Measurements from ENCODE around the gene SMIM21.

SMIM21 gene

GRCh38 chr18:75456199-75456631 is 28.7 kb upstream of the SMIM21 start:
- H3K27me3 ChIP-seq (ENCODE audit: control insufficient read depth, insufficient read depth, low read length), result peaks cover 37% of the 10 kb centered on the region
- H3K9ac ChIP-seq (ENCODE audit: low read length), result no peak overlapping the region
- H3K36me3 ChIP-seq (ENCODE audit: control insufficient read depth, insufficient read depth, low read length), result no peaks in the 10 kb centered on the region
- no peak overlapping the region for H3K27ac ChIP-seq (ENCODE audit: low read depth, low read length)
- H3K9me3 ChIP-seq (ENCODE audit: control insufficient read depth, insufficient read depth, low read depth, low read length), result peaks cover 13% of the 10 kb centered on the region; the same call in 1 of the 2 replicates
- H3K4me3 ChIP-seq (ENCODE audit: low read depth, low read length), result peak overlapping the region; percentile 45
- H3K4me1 ChIP-seq (ENCODE audit: control insufficient read depth, insufficient read depth, low read length), result peaks cover 8% of the 10 kb centered on the region

- Histone ChIP-seq H3K4me3 (ENCODE audit: low read depth, low read length) (peak overlapping the region; percentile 45), H3K9me3 (ENCODE audit: control insufficient read depth, insufficient read depth, low read depth, low read length) (peaks cover 13% of the 10 kb centered on the region; the same call in 1 of the 2 replicates), H3K9ac (ENCODE audit: low read length) (peak overlapping the region; percentile 4), H3K36me3 (ENCODE audit: control insufficient read depth, insufficient read depth, low read length) (no peaks in the 10 kb centered on the region), H3K4me1 (ENCODE audit: control insufficient read depth, insufficient read depth, low read length) (peaks cover 8% of the 10 kb centered on the region), H3K27ac (ENCODE audit: low read depth, low read length) (no peak overlapping the region), H3K27me3 (ENCODE audit: control insufficient read depth, insufficient read depth, low read length) (peaks cover 37% of the 10 kb centered on the region)
Measured at GRCh38 chr18:75455249-75456198, 28.0 kb upstream of the SMIM21 start.

- Histone ChIP-seq H3K9ac (ENCODE audit: low read length) (no peak overlapping the region), H3K27ac (ENCODE audit: low read depth, low read length) (no peak overlapping the region), H3K27me3 (ENCODE audit: control insufficient read depth, insufficient read depth, low read length) (peaks cover 37% of the 10 kb centered on the region), H3K4me1 (ENCODE audit: control insufficient read depth, insufficient read depth, low read length) (peaks cover 8% of the 10 kb centered on the region), H3K9me3 (ENCODE audit: control insufficient read depth, insufficient read depth, low read depth, low read length) (peaks cover 13% of the 10 kb centered on the region; the same call in 1 of the 2 replicates), H3K4me3 (ENCODE audit: low read depth, low read length) (no peak overlapping the region), H3K36me3 (ENCODE audit: control insufficient read depth, insufficient read depth, low read length) (no peaks in the 10 kb centered on the region)
Measured at GRCh38 chr18:75454022-75454795, 26.7 kb upstream of the SMIM21 start.

DNA sequence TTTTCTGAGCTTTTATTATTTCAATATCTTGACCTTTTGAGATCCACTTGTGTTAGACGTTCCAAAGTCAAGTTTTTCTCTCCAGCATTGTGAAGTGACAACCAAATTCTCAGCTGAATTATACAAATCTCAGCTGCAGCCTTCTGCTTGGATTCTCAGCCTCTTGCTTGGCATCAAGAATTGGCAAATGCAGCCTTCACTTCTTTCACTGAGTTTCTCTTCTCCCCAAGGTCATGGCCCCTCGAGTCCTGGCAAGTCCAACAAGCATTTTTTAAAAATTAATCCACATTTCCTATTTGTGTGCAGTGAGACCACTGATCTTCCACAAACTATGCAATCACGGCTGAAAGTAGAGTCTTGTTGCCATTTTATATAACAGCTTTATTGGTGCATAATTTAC is 23.4 kb upstream of the SMIM21 start:
- H3K9ac ChIP-seq (ENCODE audit: low read length), result no peak overlapping the region
- H3K27me3 ChIP-seq (ENCODE audit: control insufficient read depth, insufficient read depth, low read length), result peaks cover 23% of the 10 kb centered on the region
- no peaks in the 10 kb centered on the region for H3K36me3 ChIP-seq (ENCODE audit: control insufficient read depth, insufficient read depth, low read length)
- no peaks in the 10 kb centered on the region for H3K9me3 ChIP-seq (ENCODE audit: control insufficient read depth, insufficient read depth, low read depth, low read length)
- no peak overlapping the region for H3K27ac ChIP-seq (ENCODE audit: low read depth, low read length)
- peaks cover 5% of the 10 kb centered on the region for H3K4me1 ChIP-seq (ENCODE audit: control insufficient read depth, insufficient read depth, low read length)
- H3K4me3 ChIP-seq (ENCODE audit: low read depth, low read length), result no peak overlapping the region

DNA sequence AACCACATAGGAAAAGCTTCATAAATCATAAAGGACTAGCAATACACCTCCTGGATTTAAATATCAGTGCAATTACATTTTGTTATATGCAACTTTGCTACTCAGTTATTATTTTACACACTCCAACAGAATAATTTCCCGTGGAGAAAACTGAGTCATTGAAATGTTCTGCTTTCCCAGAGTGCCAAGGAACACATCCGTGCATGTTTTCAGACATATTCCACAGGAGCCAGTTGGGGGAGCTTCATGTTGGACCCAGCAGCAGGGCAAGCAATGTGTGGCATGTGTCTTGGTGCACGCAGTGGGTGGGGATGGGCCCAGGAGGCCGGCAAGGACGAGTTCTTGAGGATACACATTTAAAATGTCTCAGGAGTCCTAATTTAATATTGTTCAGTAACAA is 14.4 kb upstream of the SMIM21 start:
- no peaks in the 10 kb centered on the region for H3K36me3 ChIP-seq (ENCODE audit: control insufficient read depth, insufficient read depth, low read length)
- H3K4me1 ChIP-seq (ENCODE audit: control insufficient read depth, insufficient read depth, low read length), result no peaks in the 10 kb centered on the region
- no peak overlapping the region for H3K9ac ChIP-seq (ENCODE audit: low read length)
- H3K9me3 ChIP-seq (ENCODE audit: control insufficient read depth, insufficient read depth, low read depth, low read length), result no peaks in the 10 kb centered on the region
- no peaks in the 10 kb centered on the region for H3K27me3 ChIP-seq (ENCODE audit: control insufficient read depth, insufficient read depth, low read length)
- no peak overlapping the region for H3K27ac ChIP-seq (ENCODE audit: low read depth, low read length)
- no peak overlapping the region for H3K4me3 ChIP-seq (ENCODE audit: low read depth, low read length)

DNA sequence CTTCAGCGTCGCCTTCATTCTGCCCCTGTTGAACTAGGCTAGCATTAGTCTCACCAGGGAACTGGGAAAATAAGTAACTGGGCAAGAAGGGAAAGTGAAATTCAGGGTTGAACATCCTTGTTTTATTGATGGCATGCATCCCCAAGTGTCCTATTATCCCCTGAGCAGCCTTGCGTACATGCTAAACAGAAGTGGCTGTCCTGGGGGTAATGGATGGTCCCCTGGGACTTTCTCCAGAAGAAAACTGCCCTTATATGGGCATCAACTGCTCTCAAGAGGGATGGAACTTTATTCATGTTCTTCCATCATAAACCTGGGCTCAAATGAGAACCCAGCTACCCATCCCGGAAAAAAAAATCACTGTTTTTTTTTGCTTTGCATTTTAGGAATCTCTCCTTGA is 11.8 kb upstream of the SMIM21 start:
- Histone ChIP-seq H3K27me3 (ENCODE audit: control insufficient read depth, insufficient read depth, low read length) (no peaks in the 10 kb centered on the region), H3K27ac (ENCODE audit: low read depth, low read length) (no peak overlapping the region), H3K36me3 (ENCODE audit: control insufficient read depth, insufficient read depth, low read length) (no peaks in the 10 kb centered on the region), H3K4me1 (ENCODE audit: control insufficient read depth, insufficient read depth, low read length) (no peaks in the 10 kb centered on the region), H3K9ac (ENCODE audit: low read length) (no peak overlapping the region), H3K4me3 (ENCODE audit: low read depth, low read length) (no peak overlapping the region), H3K9me3 (ENCODE audit: control insufficient read depth, insufficient read depth, low read depth, low read length) (no peaks in the 10 kb centered on the region)

GRCh38 chr18:75438891-75439290 is 11.4 kb upstream of the SMIM21 start:
- Histone ChIP-seq H3K27me3 (ENCODE audit: control insufficient read depth, insufficient read depth, low read length) (no peaks in the 10 kb centered on the region), H3K4me1 (ENCODE audit: control insufficient read depth, insufficient read depth, low read length) (no peaks in the 10 kb centered on the region), H3K27ac (ENCODE audit: low read depth, low read length) (no peak overlapping the region), H3K4me3 (ENCODE audit: low read depth, low read length) (no peak overlapping the region), H3K36me3 (ENCODE audit: control insufficient read depth, insufficient read depth, low read length) (no peaks in the 10 kb centered on the region), H3K9ac (ENCODE audit: low read length) (no peak overlapping the region), H3K9me3 (ENCODE audit: control insufficient read depth, insufficient read depth, low read depth, low read length) (no peaks in the 10 kb centered on the region)

GRCh38 chr18:75437979-75438378 is 10.5 kb upstream of the SMIM21 start:
- no peak overlapping the region for H3K9ac ChIP-seq (ENCODE audit: low read length)
- no peak overlapping the region for H3K4me3 ChIP-seq (ENCODE audit: low read depth, low read length)
- no peaks in the 10 kb centered on the region for H3K9me3 ChIP-seq (ENCODE audit: control insufficient read depth, insufficient read depth, low read depth, low read length)
- peaks cover 9% of the 10 kb centered on the region; the same call in 1 of the 2 replicates for H3K4me1 ChIP-seq (ENCODE audit: control insufficient read depth, insufficient read depth, low read length)
- H3K36me3 ChIP-seq (ENCODE audit: control insufficient read depth, insufficient read depth, low read length), result no peaks in the 10 kb centered on the region
- H3K27ac ChIP-seq (ENCODE audit: low read depth, low read length), result no peak overlapping the region
- no peaks in the 10 kb centered on the region for H3K27me3 ChIP-seq (ENCODE audit: control insufficient read depth, insufficient read depth, low read length)

- Histone ChIP-seq H3K27me3 (ENCODE audit: control insufficient read depth, insufficient read depth, low read length) (no peaks in the 10 kb centered on the region), H3K4me1 (ENCODE audit: control insufficient read depth, insufficient read depth, low read length) (peaks cover 12% of the 10 kb centered on the region; the same call in 1 of the 2 replicates), H3K27ac (ENCODE audit: low read depth, low read length) (no peak overlapping the region), H3K4me3 (ENCODE audit: low read depth, low read length) (no peak overlapping the region), H3K36me3 (ENCODE audit: control insufficient read depth, insufficient read depth, low read length) (no peaks in the 10 kb centered on the region), H3K9ac (ENCODE audit: low read length) (no peak overlapping the region), H3K9me3 (ENCODE audit: control insufficient read depth, insufficient read depth, low read depth, low read length) (no peaks in the 10 kb centered on the region)
Measured at GRCh38 chr18:75433098-75433497, 5.6 kb upstream of the SMIM21 start.

- Histone ChIP-seq H3K4me3 (ENCODE audit: low read depth, low read length) (no peak overlapping the region), H3K27ac (ENCODE audit: low read depth, low read length) (no peak overlapping the region), H3K27me3 (ENCODE audit: control insufficient read depth, insufficient read depth, low read length) (no peaks in the 10 kb centered on the region), H3K9me3 (ENCODE audit: control insufficient read depth, insufficient read depth, low read depth, low read length) (no peaks in the 10 kb centered on the region), H3K9ac (ENCODE audit: low read length) (no peak overlapping the region), H3K36me3 (ENCODE audit: control insufficient read depth, insufficient read depth, low read length) (no peaks in the 10 kb centered on the region), H3K4me1 (ENCODE audit: control insufficient read depth, insufficient read depth, low read length) (peaks cover 12% of the 10 kb centered on the region; the same call in 1 of the 2 replicates)
Measured at GRCh38 chr18:75429975-75430374, 2.5 kb upstream of the SMIM21 start.

DNA sequence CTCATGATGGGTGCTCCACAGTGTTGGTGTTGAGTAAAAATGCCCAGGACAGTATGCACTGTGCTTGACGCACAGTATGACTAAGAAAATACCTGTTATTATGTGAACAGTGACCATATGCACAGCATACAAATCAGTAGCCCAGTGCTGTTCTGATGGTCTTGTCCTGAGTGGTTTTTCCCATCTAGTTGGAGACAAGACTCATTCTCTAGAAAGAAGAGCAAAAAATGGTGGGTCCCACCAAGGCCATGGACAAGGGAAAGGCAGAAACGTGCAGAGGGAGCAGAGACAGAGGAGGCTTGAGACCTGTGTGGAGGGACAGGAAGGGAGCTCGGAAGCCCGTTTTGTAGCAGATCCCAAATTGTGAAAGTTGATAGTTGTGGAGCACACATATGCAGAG is 987 bp upstream of the SMIM21 start:
- Histone ChIP-seq H3K27me3 (ENCODE audit: control insufficient read depth, insufficient read depth, low read length) (no peaks in the 10 kb centered on the region), H3K9me3 (ENCODE audit: control insufficient read depth, insufficient read depth, low read depth, low read length) (no peaks in the 10 kb centered on the region), H3K9ac (ENCODE audit: low read length) (no peak overlapping the region)

More for the DNA sequence above, 987 bp upstream of the SMIM21 start:
- Histone ChIP-seq H3K27ac (ENCODE audit: low read depth, low read length) (no peak overlapping the region), H3K4me3 (ENCODE audit: low read depth, low read length) (no peak overlapping the region), H3K4me1 (ENCODE audit: control insufficient read depth, insufficient read depth, low read length) (peaks cover 8% of the 10 kb centered on the region; the same call in 1 of the 2 replicates), H3K36me3 (ENCODE audit: control insufficient read depth, insufficient read depth, low read length) (no peaks in the 10 kb centered on the region)
